CD1c-positive myeloid dendritic cell (primary cell): ENCODE data around the gene PADI1.

Experiments
- DNase-seq: peaks from one replicate; pipeline ENCODE4 v3.0.0-alpha.2; 2016; ENCODE audit errors: extremely low spot score

The PADI1 gene

GRCh38 chr1:17196496-17197185 lies 8.3 kb upstream of the PADI1 start:
- DNase-seq, result no peak

GRCh38 chr1:17197696-17198095 lies 7.2 kb upstream of the PADI1 start:
- DNase-seq, result no peak

GRCh38 chr1:17198476-17199258 lies 6.3 kb upstream of the PADI1 start:
- DNase-seq, result no peak

- DNase-seq, result no peak
These were observed 5.5 kb upstream of the PADI1 start for GRCh38 chr1:17199267-17200044.

- DNase-seq, result no peak
These were observed 4.7 kb upstream of the PADI1 start for GRCh38 chr1:17200246-17200645.

- no peak for DNase-seq
These were observed 4.2 kb upstream of the PADI1 start for GRCh38 chr1:17200756-17201155.

- DNase-seq, result no peak
These were observed 3.5 kb upstream of the PADI1 start for GRCh38 chr1:17201201-17202021.

GRCh38 chr1:17205652-17206051 lies 724 bp downstream of the PADI1 start:
- DNase-seq, result no peak

GRCh38 chr1:17206196-17206595 lies 1.3 kb downstream of the PADI1 start:
- no peak for DNase-seq

- DNase-seq, result peak; percentile 86
These were observed 2.1 kb downstream of the PADI1 start for GRCh38 chr1:17207046-17207445.

- peak; percentile 53 for DNase-seq
These were observed 2.6 kb downstream of the PADI1 start for GRCh38 chr1:17207540-17207939.

GRCh38 chr1:17207966-17208418 lies 3.1 kb downstream of the PADI1 start:
- DNase-seq, result peak; percentile 40

GRCh38 chr1:17208546-17208945 lies 3.6 kb downstream of the PADI1 start:
- no peak for DNase-seq

- DNase-seq, result no peak
These were observed 4.5 kb downstream of the PADI1 start for GRCh38 chr1:17209430-17209829.

GRCh38 chr1:17210176-17210575 lies 5.2 kb downstream of the PADI1 start:
- no peak for DNase-seq

GRCh38 chr1:17211377-17211776 lies 6.4 kb downstream of the PADI1 start:
- DNase-seq, result no peak

- no peak for DNase-seq
These were observed 7.1 kb downstream of the PADI1 start for GRCh38 chr1:17212009-17212408.

GRCh38 chr1:17212487-17213121 lies 7.7 kb downstream of the PADI1 start:
- DNase-seq, result peak; percentile 39

- no peak for DNase-seq
These were observed 8.3 kb downstream of the PADI1 start for GRCh38 chr1:17213148-17213781.

- no peak for DNase-seq
These were observed 8.8 kb downstream of the PADI1 start for GRCh38 chr1:17213782-17214148.
